MM.1S (cell line): ENCODE results near the gene COL25A1.

Experiments
- DNase-seq: peaks from one replicate; pipeline ENCODE4 v3.0.0-alpha.2; 2015
- H2AFZ ChIP-seq: fragments of 300-600 bp; sonication (generic); 2 replicates; pipeline ENCODE4 v1.6.0; 2016; ENCODE audit warnings: antibody characterized with exemption, low read length
- H3F3A ChIP-seq: fragments of 300-600 bp; sonication (generic); 2 replicates; pipeline ENCODE4 v1.6.1; 2016; ENCODE audit warnings: mild to moderate bottlenecking, antibody characterized with exemption, low read length, moderate library complexity, mixed read lengths; ENCODE audit not compliant: insufficient read depth
- H3K27ac ChIP-seq: fragments of 300-600 bp; sonication (generic); 2 replicates; pipeline ENCODE4 v1.5.1; 2016; ENCODE audit warnings: mild to moderate bottlenecking, low read length
- H3K27me3 ChIP-seq: fragments of 300-600 bp; sonication (generic); replicated peaks from 2 replicates; pipeline ENCODE4 v1.6.0; 2016; ENCODE audit warnings: low read length; ENCODE audit not compliant: insufficient read depth
- H3K36me3 ChIP-seq: fragments of 300-600 bp; sonication (generic); replicated peaks from 2 replicates; pipeline ENCODE4 v1.6.1; 2016; ENCODE audit warnings: mild to moderate bottlenecking, low read length, mixed read lengths; ENCODE audit not compliant: insufficient read depth
- H3K4me1 ChIP-seq: fragments of 300-600 bp; sonication (generic); 2 replicates; pipeline ENCODE4 v1.6.1; 2016; ENCODE audit warnings: low read length, mixed read lengths
- H3K4me2 ChIP-seq: fragments of 300-600 bp; sonication (generic); 2 replicates; pipeline ENCODE4 v1.6.0; 2016; ENCODE audit warnings: low read depth, low read length
- H3K4me3 ChIP-seq: fragments of 300-600 bp; sonication (generic); 2 replicates; pipeline ENCODE4 v1.5.1; 2016; ENCODE audit warnings: low read length, mixed read lengths
- H3K79me2 ChIP-seq: fragments of 300-600 bp; sonication (generic); 2 replicates; pipeline ENCODE4 v1.6.1; 2016; ENCODE audit warnings: mixed run types, low read length, mixed read lengths
- H3K9ac ChIP-seq: fragments of 300-600 bp; sonication (generic); 2 replicates; pipeline ENCODE4 v1.6.1; 2016; ENCODE audit warnings: low read length, mixed read lengths
- H3K9me2 ChIP-seq: fragments of 300-600 bp; sonication (generic); replicated peaks from 2 replicates; pipeline ENCODE4 v1.6.1; 2016; ENCODE audit warnings: mild to moderate bottlenecking, low read length, mixed read lengths; ENCODE audit not compliant: insufficient read depth
- H3K9me3 ChIP-seq: fragments of 300-600 bp; sonication (generic); replicated peaks from 2 replicates; pipeline ENCODE4 v1.6.1; 2016; ENCODE audit warnings: mild to moderate bottlenecking, low read length, mixed read lengths; ENCODE audit not compliant: insufficient read depth
- H4K20me1 ChIP-seq: fragments of 300-600 bp; sonication (generic); 2 replicates; pipeline ENCODE4 v1.6.1; 2016; ENCODE audit warnings: mild to moderate bottlenecking, low read length, moderate library complexity, mixed read lengths; ENCODE audit not compliant: insufficient read depth
- EZH2 ChIP-seq: fragments of 300-600 bp; sonication (generic); optimal IDR thresholded peaks from 2 replicates; pipeline ENCODE3; 2017; ENCODE audit warnings: low read depth, mild to moderate bottlenecking, antibody characterized with exemption, low read length, mixed read lengths
- EZH2phosphoT487 ChIP-seq: fragments of 300-600 bp; sonication (generic); IDR thresholded peaks from 2 replicates; pipeline ENCODE4 v1.6.1; 2018; ENCODE audit warnings: antibody characterized with exemption, low read length
- TF ChIP-seq, protein P1 (sequence below): fragments of 300-600 bp; sonication (generic); IDR thresholded peaks from 2 replicates; pipeline ENCODE4 v1.5.1; 2016; ENCODE audit warnings: antibody characterized with exemption, low read length, mixed read lengths

Gene COL25A1

DNA sequence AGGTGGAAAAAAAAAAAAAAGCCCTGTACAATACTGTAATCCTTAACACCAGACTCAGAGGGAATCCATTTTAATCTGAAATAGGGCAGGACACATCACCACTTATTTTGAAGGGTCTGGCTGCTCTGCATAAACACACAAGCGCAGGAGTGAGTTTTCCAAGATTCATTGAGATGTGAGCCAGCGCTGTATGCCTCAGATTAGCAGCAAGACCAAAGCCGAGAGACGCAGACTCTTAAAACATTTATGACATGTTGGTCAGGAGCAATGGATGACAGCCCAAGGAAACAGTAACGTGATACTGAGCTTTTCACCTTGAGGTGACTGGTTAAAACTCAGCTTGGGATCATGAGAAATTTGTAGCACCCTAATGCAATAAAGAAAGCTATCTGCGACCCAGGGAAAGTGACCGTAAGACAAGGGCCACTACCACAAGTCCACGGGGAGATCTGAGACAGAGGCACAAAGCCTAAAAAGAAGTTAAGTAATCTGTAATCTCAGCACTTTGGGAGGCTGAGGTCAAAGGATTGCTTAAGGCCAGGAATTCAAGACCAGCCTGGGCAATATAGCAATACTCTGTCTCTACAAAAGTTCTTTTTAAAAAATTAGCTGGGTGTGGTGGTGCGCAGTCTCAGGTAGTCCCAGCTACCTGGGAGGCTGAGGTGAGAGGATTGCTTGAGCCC is 210.6 kb downstream of the COL25A1 start:
- Histone ChIP-seq H3K4me1 (no peaks in the 10 kb centered on the region), H3K4me2 (no peak overlapping the region), H2AFZ (no peak overlapping the region), H3K9me2 (no peaks in the 10 kb centered on the region), H3F3A (no peaks in the 10 kb centered on the region), H3K27ac (no peak overlapping the region), H3K36me3 (no peaks in the 10 kb centered on the region), H4K20me1 (no peaks in the 10 kb centered on the region), H3K9me3 (no peaks in the 10 kb centered on the region), H3K27me3 (no peaks in the 10 kb centered on the region), H3K4me3 (no peak overlapping the region), H3K79me2 (no peaks in the 10 kb centered on the region), H3K9ac (no peak overlapping the region)
- TF ChIP-seq EZH2phosphoT487 (no peak), EZH2 (no peak)
- TF ChIP-seq, protein P1, sequence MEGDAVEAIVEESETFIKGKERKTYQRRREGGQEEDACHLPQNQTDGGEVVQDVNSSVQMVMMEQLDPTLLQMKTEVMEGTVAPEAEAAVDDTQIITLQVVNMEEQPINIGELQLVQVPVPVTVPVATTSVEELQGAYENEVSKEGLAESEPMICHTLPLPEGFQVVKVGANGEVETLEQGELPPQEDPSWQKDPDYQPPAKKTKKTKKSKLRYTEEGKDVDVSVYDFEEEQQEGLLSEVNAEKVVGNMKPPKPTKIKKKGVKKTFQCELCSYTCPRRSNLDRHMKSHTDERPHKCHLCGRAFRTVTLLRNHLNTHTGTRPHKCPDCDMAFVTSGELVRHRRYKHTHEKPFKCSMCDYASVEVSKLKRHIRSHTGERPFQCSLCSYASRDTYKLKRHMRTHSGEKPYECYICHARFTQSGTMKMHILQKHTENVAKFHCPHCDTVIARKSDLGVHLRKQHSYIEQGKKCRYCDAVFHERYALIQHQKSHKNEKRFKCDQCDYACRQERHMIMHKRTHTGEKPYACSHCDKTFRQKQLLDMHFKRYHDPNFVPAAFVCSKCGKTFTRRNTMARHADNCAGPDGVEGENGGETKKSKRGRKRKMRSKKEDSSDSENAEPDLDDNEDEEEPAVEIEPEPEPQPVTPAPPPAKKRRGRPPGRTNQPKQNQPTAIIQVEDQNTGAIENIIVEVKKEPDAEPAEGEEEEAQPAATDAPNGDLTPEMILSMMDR, result no peak
- DNase-seq, result no peak

DNA sequence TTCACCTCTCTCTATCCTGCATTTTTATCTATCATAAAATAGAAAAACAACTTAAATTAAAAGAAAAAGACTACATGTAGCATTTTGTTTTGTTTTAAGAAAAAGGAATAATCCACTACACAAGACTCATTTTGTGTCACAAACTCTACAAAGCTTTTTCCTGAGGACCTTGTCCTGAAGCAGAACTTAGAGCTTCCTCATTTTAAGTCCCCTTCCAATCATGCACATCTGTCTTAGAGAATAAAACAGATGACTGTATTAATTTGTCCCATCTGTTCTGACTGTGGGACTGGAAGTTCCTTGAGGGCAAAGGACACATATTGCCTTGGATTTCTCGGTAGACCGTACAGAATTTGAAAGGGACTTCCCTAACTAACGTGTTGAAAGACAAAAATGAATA is 218.5 kb downstream of the COL25A1 start:
- Histone ChIP-seq H3K4me3 (no peak overlapping the region), H3K9me2 (no peaks in the 10 kb centered on the region), H3K27ac (no peak overlapping the region), H3K79me2 (no peaks in the 10 kb centered on the region), H2AFZ (no peak overlapping the region), H4K20me1 (no peaks in the 10 kb centered on the region), H3K27me3 (no peaks in the 10 kb centered on the region), H3F3A (no peaks in the 10 kb centered on the region), H3K9me3 (no peaks in the 10 kb centered on the region), H3K36me3 (no peaks in the 10 kb centered on the region), H3K4me2 (no peak overlapping the region), H3K4me1 (no peaks in the 10 kb centered on the region), H3K9ac (no peak overlapping the region)
- TF ChIP-seq, protein P1, result no peak
- TF ChIP-seq EZH2phosphoT487, result no peak
- no peak for TF ChIP-seq EZH2
- DNase-seq, result no peak

DNA sequence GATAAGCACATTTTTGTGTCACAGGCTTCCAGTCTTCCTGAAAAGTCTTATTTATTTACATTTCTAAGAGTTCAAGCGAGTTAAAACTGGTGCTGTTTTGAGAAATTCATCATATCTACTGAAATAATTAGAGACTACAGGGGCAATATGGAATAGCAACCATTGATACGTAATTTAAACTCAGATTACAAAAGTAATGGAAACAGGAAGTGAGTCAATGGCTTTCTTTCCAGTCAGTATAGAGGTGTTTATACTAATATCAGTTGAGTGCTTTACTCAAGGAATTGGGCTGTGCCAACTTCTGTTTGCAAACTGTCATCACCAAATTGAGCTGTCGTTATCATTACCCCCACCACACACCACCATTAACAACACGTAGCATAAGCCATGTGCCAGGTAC is 222.7 kb downstream of the COL25A1 start:
- no peaks in the 10 kb centered on the region for H3K9me2 ChIP-seq
- no peak for DNase-seq
- H3K79me2 ChIP-seq, result no peaks in the 10 kb centered on the region
- H3K4me3 ChIP-seq, result no peak overlapping the region
- H3K27ac ChIP-seq, result no peak overlapping the region
- TF ChIP-seq, protein P1, result no peak
- no peak for TF ChIP-seq EZH2
- TF ChIP-seq EZH2phosphoT487, result no peak
- no peaks in the 10 kb centered on the region for H3K27me3 ChIP-seq
- H3K4me1 ChIP-seq, result no peaks in the 10 kb centered on the region
- H3K4me2 ChIP-seq, result no peak overlapping the region
- H3F3A ChIP-seq, result no peaks in the 10 kb centered on the region
- no peaks in the 10 kb centered on the region for H3K9me3 ChIP-seq
- no peak overlapping the region for H3K9ac ChIP-seq
- no peaks in the 10 kb centered on the region for H4K20me1 ChIP-seq
- H2AFZ ChIP-seq, result no peak overlapping the region
- H3K36me3 ChIP-seq, result no peaks in the 10 kb centered on the region
